Erythroblast (primary cell): ENCODE results near the gene PKNOX1.

ENCODE experiments used
- GATA1 ChIP-seq: IDR thresholded peaks from 2 replicates; pipeline ENCODE4 v1.6.1; 2011; ENCODE audit warnings: low read depth, mild to moderate bottlenecking, control low read depth, low read length, moderate library complexity
- POLR2A ChIP-seq: IDR thresholded peaks from 2 replicates; pipeline ENCODE4 v1.6.1; 2011; ENCODE audit warnings: mild to moderate bottlenecking, low read length

- no peak for TF ChIP-seq POLR2A
- TF ChIP-seq GATA1: no peak
Measured at GRCh38 chr21:42931560-42932235, 42.7 kb upstream of the PKNOX1 start.
